ENCODE data around the gene TOM1.
A peak's percentile ranks its signal among the peaks of the same experiment; 100 is the strongest.

The TOM1 gene

GRCh38 chr22:35299673-35300499, at the start of gene TOM1:
TSS of gene TOM1 (plus strand) at chr22:35299894. CDS start at chr22:35299929, 35 bp downstream.
- Histone ChIP-seq H3K27ac (ENCODE audit: low read length) (peak within 1 kb of the TSS; percentile 90), H3K9me3 (ENCODE audit: control insufficient read depth in 1 of 2, low read length in 2 of 2) (no peaks in the 10 kb centered on the region), H3K4me3 (ENCODE audit: low read depth in 1 of 2, low read length in 2 of 2) (peak within 1 kb of the TSS; percentile 80 to 95), H3K27me3 (ENCODE audit: low read depth, low read length) (no peaks in the 10 kb centered on the region), H3K36me3 (ENCODE audit: control insufficient read depth in 1 of 2, insufficient read depth in 2 of 2, low read length in 2 of 2) (peaks cover 2 to 9% of the 10 kb centered on the region in 2 donors), H3K4me1 (ENCODE audit: control insufficient read depth in 1 of 2, insufficient read depth in 2 of 2, low read length in 2 of 2) (peaks cover 0 to 14% of the 10 kb centered on the region in 2 donors)

GRCh38 chr22:35250156-35250555, 49.5 kb upstream of the TOM1 start:
- Histone ChIP-seq H3K9me3 (ENCODE audit: control insufficient read depth in 1 of 2, low read length in 2 of 2) (no peaks in the 10 kb centered on the region), H3K27me3 (ENCODE audit: low read depth, low read length) (peaks cover 3% of the 10 kb centered on the region), H3K4me1 (ENCODE audit: control insufficient read depth in 1 of 2, insufficient read depth in 2 of 2, low read length in 2 of 2) (no peaks in the 10 kb centered on the region), H3K4me3 (ENCODE audit: low read depth in 1 of 2, low read length in 2 of 2) (no peak overlapping the region), H3K36me3 (ENCODE audit: control insufficient read depth in 1 of 2, insufficient read depth in 2 of 2, low read length in 2 of 2) (no peaks in the 10 kb centered on the region), H3K27ac (ENCODE audit: low read length) (no peak overlapping the region)

GRCh38 chr22:35253946-35254345, 45.7 kb upstream of the TOM1 start:
- H3K27me3 ChIP-seq (ENCODE audit: low read depth, low read length): no peaks in the 10 kb centered on the region
- H3K4me3 ChIP-seq (ENCODE audit: low read depth in 1 of 2, low read length in 2 of 2): no peak overlapping the region
- no peak overlapping the region for H3K27ac ChIP-seq (ENCODE audit: low read length)
- H3K36me3 ChIP-seq (ENCODE audit: control insufficient read depth in 1 of 2, insufficient read depth in 2 of 2, low read length in 2 of 2): no peaks in the 10 kb centered on the region
- H3K9me3 ChIP-seq (ENCODE audit: control insufficient read depth in 1 of 2, low read length in 2 of 2): no peaks in the 10 kb centered on the region
- H3K4me1 ChIP-seq (ENCODE audit: control insufficient read depth in 1 of 2, insufficient read depth in 2 of 2, low read length in 2 of 2): peaks cover 5 to 10% of the 10 kb centered on the region in 2 donors

- peak overlapping the region; percentile 27 for H3K27ac ChIP-seq (ENCODE audit: low read length)
- H3K36me3 ChIP-seq (ENCODE audit: control insufficient read depth in 1 of 2, insufficient read depth in 2 of 2, low read length in 2 of 2): no peaks in the 10 kb centered on the region
- peaks cover 5 to 10% of the 10 kb centered on the region in 2 donors for H3K4me1 ChIP-seq (ENCODE audit: control insufficient read depth in 1 of 2, insufficient read depth in 2 of 2, low read length in 2 of 2)
- peak overlapping the region; percentile 69 to 86 for H3K4me3 ChIP-seq (ENCODE audit: low read depth in 1 of 2, low read length in 2 of 2)
- no peaks in the 10 kb centered on the region for H3K9me3 ChIP-seq (ENCODE audit: control insufficient read depth in 1 of 2, low read length in 2 of 2)
- no peaks in the 10 kb centered on the region for H3K27me3 ChIP-seq (ENCODE audit: low read depth, low read length)
These were observed 42.7 kb upstream of the TOM1 start for GRCh38 chr22:35257002-35257320.

GRCh38 chr22:35257321-35258190, 42.1 kb upstream of the TOM1 start, which contains the start of gene HMGXB4:
TSS of gene HMGXB4 (plus strand) at chr22:35257493. CDS start at chr22:35262391, 4,898 bp downstream.
- Histone ChIP-seq H3K9me3 (ENCODE audit: control insufficient read depth in 1 of 2, low read length in 2 of 2) (no peaks in the 10 kb centered on the region), H3K36me3 (ENCODE audit: control insufficient read depth in 1 of 2, insufficient read depth in 2 of 2, low read length in 2 of 2) (peaks cover 5% of the 10 kb centered on the region in 2 donors), H3K27me3 (ENCODE audit: low read depth, low read length) (no peaks in the 10 kb centered on the region), H3K4me1 (ENCODE audit: control insufficient read depth in 1 of 2, insufficient read depth in 2 of 2, low read length in 2 of 2) (peaks cover 5 to 10% of the 10 kb centered on the region in 2 donors), H3K4me3 (ENCODE audit: low read depth in 1 of 2, low read length in 2 of 2) (peak within 1 kb of the TSS; percentile 69 to 86), H3K27ac (ENCODE audit: low read length) (peak within 1 kb of the TSS; percentile 61)

- Histone ChIP-seq H3K27ac (ENCODE audit: low read length) (peak overlapping the region; percentile 61), H3K9me3 (ENCODE audit: control insufficient read depth in 1 of 2, low read length in 2 of 2) (no peaks in the 10 kb centered on the region), H3K36me3 (ENCODE audit: control insufficient read depth in 1 of 2, insufficient read depth in 2 of 2, low read length in 2 of 2) (peaks cover 9 to 13% of the 10 kb centered on the region in 2 donors), H3K4me3 (ENCODE audit: low read depth in 1 of 2, low read length in 2 of 2) (peak overlapping the region; percentile 65 to 86), H3K27me3 (ENCODE audit: low read depth, low read length) (no peaks in the 10 kb centered on the region), H3K4me1 (ENCODE audit: control insufficient read depth in 1 of 2, insufficient read depth in 2 of 2, low read length in 2 of 2) (peaks cover 5 to 10% of the 10 kb centered on the region in 2 donors)
These were observed 41.3 kb upstream of the TOM1 start for GRCh38 chr22:35258191-35258988.

- Histone ChIP-seq H3K4me1 (ENCODE audit: control insufficient read depth in 1 of 2, insufficient read depth in 2 of 2, low read length in 2 of 2) (no peaks in the 10 kb centered on the region), H3K9me3 (ENCODE audit: control insufficient read depth in 1 of 2, low read length in 2 of 2) (no peaks in the 10 kb centered on the region), H3K4me3 (ENCODE audit: low read depth in 1 of 2, low read length in 2 of 2) (no peak overlapping the region), H3K27ac (ENCODE audit: low read length) (no peak overlapping the region), H3K27me3 (ENCODE audit: low read depth, low read length) (no peaks in the 10 kb centered on the region), H3K36me3 (ENCODE audit: control insufficient read depth in 1 of 2, insufficient read depth in 2 of 2, low read length in 2 of 2) (peaks cover 50 to 71% of the 10 kb centered on the region in 2 donors)
These were observed 34.7 kb upstream of the TOM1 start for GRCh38 chr22:35264986-35265385.

- Histone ChIP-seq H3K4me1 (ENCODE audit: control insufficient read depth in 1 of 2, insufficient read depth in 2 of 2, low read length in 2 of 2) (no peaks in the 10 kb centered on the region), H3K27me3 (ENCODE audit: low read depth, low read length) (no peaks in the 10 kb centered on the region), H3K36me3 (ENCODE audit: control insufficient read depth in 1 of 2, insufficient read depth in 2 of 2, low read length in 2 of 2) (peaks cover 50 to 73% of the 10 kb centered on the region in 2 donors), H3K9me3 (ENCODE audit: control insufficient read depth in 1 of 2, low read length in 2 of 2) (no peaks in the 10 kb centered on the region), H3K4me3 (ENCODE audit: low read depth in 1 of 2, low read length in 2 of 2) (no peak overlapping the region), H3K27ac (ENCODE audit: low read length) (no peak overlapping the region)
These were observed 33.4 kb upstream of the TOM1 start for GRCh38 chr22:35266277-35266676.

GRCh38 chr22:35269630-35270029, 30.1 kb upstream of the TOM1 start:
- Histone ChIP-seq H3K4me3 (ENCODE audit: low read depth in 1 of 2, low read length in 2 of 2) (no peak overlapping the region), H3K4me1 (ENCODE audit: control insufficient read depth in 1 of 2, insufficient read depth in 2 of 2, low read length in 2 of 2) (no peaks in the 10 kb centered on the region), H3K36me3 (ENCODE audit: control insufficient read depth in 1 of 2, insufficient read depth in 2 of 2, low read length in 2 of 2) (peaks cover 48 to 63% of the 10 kb centered on the region in 2 donors), H3K9me3 (ENCODE audit: control insufficient read depth in 1 of 2, low read length in 2 of 2) (no peaks in the 10 kb centered on the region), H3K27ac (ENCODE audit: low read length) (no peak overlapping the region), H3K27me3 (ENCODE audit: low read depth, low read length) (no peaks in the 10 kb centered on the region)

- peaks cover 24 to 35% of the 10 kb centered on the region in 2 donors for H3K36me3 ChIP-seq (ENCODE audit: control insufficient read depth in 1 of 2, insufficient read depth in 2 of 2, low read length in 2 of 2)
- no peak overlapping the region for H3K27ac ChIP-seq (ENCODE audit: low read length)
- H3K9me3 ChIP-seq (ENCODE audit: control insufficient read depth in 1 of 2, low read length in 2 of 2): no peaks in the 10 kb centered on the region
- H3K27me3 ChIP-seq (ENCODE audit: low read depth, low read length): no peaks in the 10 kb centered on the region
- H3K4me3 ChIP-seq (ENCODE audit: low read depth in 1 of 2, low read length in 2 of 2): no peak overlapping the region
- no peaks in the 10 kb centered on the region for H3K4me1 ChIP-seq (ENCODE audit: control insufficient read depth in 1 of 2, insufficient read depth in 2 of 2, low read length in 2 of 2)
These were observed 25.4 kb upstream of the TOM1 start for GRCh38 chr22:35274154-35274871.
